GM21447 (cell line): ENCODE measurements around the gene BMPR1B.

Source experiments
- ATAC-seq: cut with Tn5 transposase; IDR thresholded peaks from one replicate; pipeline ENCODE4 v1.9.1; 2021; ENCODE audit not compliant: unreplicated experiment

Gene BMPR1B

DNA sequence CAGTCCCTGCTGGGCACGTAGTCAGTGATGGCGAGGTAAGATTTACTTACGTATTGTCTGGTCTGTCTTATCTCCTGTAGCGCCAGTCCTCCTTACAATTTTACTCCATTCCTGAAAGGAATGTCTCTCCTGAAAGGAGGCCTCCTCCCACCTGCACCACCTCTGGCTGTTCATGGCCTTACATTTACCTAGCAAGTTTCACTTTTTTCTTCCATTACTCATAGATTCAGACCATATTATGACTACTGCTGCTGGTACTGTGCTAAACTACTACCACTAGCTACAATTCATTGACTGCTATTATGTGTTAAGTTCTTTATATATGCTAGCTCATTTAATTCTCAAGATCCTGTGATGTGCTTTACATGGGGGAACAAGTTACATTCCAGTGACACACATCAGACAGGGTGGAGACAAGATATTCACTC, 189.9 kb downstream of the BMPR1B start:
- no peak for ATAC-seq

DNA sequence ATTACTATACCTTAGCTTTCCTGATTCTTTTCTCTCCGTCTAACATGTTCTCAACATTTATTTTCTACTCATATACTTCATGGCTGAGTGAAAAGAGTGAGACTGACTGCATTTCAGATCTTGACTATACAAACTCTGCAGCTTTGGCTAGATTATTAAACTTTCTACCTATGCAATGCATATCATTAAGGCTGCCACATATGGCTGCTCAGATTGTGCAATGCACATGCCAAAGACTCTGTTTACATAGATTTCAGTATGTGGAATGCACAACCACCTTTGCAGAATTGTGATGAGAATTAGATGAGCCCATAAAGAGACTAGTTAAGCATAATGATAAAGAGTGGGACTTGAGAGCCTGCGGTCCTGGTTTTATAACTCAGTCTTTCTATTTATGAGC, 196.5 kb downstream of the BMPR1B start:
- no peak for ATAC-seq

DNA sequence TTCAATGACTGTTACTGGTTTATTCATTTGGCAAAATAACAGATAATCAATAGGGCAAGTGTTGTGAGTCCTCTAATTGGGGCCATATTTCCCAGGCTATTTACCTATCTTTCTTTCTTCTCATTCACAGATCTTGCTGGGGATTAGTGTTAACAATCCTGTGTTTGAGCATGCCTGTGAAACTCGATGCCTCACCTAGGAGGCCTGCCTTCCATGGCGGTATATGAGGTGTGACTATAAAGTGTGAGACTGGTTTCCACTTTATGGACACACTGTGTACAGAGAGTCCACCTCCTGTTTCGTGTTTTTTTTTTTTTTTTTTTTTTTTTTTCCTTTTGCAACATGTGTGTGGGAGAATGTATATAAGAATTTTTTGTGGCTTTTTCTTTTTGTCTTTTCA, 199.3 kb downstream of the BMPR1B start:
- no peak for ATAC-seq

DNA sequence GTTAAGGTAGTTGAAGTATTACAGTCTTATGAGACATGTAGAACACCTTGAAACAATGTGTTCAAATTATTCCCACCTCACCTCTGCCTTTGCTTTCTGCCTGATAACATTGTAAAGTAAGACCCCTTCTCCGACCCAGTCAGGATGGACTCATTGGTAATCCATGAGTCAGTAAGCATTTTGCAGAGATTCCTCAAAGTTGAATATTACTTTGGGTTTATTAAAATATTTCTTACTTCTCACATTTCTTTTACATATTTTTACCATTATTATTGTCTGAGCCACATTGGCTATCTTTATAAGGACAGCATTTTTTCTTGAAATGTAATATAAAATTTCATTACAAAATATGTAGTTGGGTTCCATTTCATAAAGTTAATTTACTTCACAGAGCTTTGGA, 201.6 kb downstream of the BMPR1B start:
- ATAC-seq, result no peak

DNA sequence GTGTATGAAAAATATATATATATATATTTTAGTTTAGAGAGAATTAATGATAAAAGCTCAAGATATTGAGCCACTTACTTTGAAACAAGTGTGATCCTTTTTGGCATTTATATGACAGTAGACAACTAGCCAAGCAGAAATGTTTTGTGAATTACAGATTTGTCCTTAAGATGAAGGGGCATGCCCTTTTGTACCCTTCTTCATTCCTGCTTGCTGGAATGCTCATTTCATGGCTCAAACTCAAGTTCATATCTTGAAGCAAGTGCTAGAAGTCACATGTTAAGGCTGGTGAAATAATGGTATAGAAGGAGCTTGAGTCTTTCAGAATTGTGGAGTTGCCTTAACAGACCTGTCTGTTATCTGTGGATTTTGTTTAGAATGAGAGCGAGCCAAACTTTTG, 203.0 kb downstream of the BMPR1B start:
- ATAC-seq, result no peak

DNA sequence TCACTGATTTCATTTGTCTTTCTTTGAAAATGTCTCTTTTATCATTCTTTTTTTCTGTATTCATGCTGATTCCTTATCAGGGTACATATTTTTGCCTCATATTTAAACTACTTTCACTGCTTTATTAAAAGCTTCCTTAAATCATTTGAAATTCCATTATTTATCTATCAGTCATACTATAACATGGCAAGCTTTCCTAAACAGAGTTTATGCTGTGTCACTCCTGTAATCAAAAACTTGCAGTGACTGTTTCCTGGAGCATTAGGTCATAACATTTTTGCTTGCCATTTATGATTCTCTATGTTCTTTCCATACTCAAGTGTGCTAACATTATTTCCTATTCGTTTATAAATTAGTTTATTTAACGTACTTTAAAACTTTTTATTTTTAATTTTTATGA, 203.7 kb downstream of the BMPR1B start:
- no peak for ATAC-seq

DNA sequence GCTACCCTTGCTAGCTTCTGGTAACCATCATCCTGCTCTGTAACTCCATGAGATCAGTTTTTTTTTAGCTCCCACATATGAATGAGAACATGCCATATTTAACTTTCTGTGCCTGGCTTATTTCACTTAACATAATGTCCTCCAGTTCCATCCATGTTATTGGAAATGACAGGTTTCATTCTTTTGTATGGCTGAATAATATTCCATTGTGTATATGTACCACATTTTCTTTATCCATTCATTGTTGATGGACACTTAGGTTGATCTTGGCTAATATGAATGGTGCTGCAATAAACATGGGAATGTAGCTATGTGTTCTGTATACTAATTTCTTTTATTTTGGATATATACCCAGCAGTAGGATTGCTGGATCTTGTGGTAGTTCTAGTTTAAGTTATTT, 204.7 kb downstream of the BMPR1B start:
- no peak for ATAC-seq

DNA sequence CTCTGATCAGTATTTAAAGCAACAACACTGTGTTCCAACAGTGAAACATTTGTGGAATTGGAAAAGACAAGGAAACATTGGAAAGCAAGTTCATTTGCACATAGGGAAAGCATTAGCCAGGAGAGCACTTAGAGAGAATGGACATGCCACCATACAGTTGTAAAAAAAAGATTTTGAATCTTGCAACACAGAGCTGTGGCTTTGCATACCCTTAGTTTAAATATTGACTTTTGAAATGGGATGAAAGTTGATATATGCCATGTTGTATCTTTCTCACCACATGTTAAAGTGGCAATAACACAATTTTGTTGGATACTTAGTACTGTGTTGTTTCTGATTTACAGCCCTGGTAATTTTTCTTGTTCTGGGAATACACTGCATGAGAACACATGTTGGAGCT, 208.1 kb downstream of the BMPR1B start:
- no peak for ATAC-seq

DNA sequence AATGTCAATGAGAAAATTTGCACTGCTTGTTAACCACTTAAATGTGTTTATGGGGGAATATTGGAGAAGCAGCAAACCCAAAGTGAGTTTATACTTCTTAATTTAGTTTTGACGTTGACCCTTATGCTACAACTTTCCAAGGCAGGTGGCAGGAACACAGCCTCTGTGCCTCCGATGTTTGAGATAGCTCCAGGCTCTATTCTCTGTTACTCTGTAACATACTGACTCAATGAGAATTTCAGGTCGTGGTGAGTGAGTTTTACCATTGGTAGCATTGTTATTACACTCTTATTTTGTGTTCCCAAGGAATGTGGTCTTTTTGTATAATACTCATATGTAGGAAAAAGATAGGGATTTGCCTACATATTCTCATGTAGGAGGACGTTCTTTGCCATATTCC, 210.7 kb downstream of the BMPR1B start:
- no peak for ATAC-seq

DNA sequence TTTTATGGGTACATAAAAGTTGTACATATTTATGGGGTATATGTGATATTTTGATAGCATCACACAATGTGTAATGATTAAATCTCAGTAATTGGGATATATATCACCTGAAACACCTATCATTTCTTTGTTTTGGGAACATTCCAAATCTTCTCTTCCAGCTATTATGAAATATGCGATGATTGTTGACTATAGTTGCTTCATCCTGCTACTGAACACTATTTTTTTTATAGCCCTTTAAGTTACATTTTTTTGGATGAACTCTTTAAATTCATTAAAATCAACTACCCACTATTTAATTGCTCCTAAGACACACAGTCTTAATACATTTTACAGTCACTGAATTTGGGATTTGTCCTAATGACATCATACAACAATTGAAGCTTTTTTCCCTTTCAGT, 212.9 kb downstream of the BMPR1B start:
- ATAC-seq, result no peak

DNA sequence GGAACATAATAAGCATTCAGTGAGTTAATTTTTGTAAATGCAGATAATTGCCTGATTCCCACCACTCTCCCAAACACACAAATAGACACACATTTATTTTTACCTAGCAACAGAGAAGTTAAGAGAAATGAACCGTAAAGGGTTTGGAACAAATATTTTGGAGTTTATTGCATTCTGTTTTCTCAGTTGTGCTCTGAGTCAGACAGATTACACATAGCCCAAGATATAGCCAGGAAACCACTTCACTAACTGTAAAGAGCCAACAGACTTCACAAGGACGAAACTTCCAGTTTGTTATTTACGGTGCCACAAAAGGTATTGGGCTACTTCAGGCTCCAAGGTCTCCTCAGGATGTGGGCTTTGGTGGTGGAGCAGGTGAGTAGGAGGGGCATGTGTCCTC, 217.0 kb downstream of the BMPR1B start:
- ATAC-seq, result no peak

DNA sequence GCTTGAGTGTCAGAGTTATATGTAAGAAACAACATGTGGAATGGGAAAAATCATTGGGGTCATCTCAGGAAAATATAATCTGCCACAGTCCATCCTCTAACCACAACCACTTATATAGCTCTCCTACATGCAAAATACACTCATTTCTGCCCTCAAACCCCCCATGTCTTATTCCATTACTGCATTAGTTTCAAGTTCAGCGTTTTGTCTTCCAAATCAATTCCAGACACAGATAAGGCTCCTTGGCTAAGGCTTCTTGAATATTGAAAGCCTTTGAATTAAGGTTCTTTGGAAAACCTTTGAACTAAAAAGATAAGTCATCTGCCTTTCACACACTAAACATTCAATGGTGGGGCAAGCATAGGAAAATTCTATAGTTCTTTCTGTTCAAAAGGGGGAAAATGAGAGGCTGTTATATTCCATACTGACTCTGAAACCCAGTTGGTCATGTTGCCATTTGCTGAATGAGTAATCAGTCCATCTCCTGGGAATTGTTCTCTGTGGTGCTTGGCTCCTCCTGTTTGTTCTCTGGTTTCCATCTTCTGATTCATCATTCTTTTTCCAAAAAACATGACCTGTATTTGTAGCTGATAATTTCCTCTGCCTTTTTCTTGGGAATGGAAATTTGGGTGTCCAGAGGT, 218.7 kb downstream of the BMPR1B start:
- no peak for ATAC-seq

DNA sequence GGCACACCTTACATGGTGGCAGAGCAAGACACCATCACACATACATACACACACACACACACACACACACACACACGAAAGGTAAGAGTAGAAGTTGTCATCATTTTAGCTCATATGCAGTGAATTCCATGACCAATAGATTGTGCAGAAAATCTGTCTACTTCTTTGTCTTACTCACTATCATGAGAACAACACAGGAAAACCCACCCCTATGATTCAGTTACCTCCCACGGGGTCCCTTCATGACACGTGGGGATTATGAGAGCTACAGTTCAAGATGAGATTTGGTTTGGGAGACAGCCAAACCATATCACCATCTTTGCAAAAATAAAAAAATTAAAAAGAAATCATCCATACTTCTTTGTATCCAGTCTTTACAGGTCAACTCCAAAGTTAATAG, 221.1 kb downstream of the BMPR1B start:
- no peak for ATAC-seq

DNA sequence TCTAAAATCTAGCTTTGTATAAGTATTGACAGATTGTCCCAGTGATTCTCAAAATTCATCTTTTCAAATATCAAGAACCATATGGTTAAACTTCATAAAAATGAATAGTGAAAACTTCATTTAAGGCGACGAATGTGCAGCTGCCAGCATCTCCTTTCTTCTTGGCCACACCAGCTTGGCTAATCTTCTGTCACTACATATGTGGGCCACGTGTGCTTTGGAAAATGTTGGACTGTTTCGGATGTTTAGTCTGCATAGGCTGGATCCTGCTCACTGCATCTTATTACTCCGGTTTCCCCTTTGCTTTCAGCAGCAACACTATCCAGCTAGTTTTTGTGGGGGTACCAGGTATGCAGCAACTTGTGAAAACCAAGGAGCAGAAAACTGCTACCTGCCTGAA, 221.9 kb downstream of the BMPR1B start:
- ATAC-seq, result no peak

DNA sequence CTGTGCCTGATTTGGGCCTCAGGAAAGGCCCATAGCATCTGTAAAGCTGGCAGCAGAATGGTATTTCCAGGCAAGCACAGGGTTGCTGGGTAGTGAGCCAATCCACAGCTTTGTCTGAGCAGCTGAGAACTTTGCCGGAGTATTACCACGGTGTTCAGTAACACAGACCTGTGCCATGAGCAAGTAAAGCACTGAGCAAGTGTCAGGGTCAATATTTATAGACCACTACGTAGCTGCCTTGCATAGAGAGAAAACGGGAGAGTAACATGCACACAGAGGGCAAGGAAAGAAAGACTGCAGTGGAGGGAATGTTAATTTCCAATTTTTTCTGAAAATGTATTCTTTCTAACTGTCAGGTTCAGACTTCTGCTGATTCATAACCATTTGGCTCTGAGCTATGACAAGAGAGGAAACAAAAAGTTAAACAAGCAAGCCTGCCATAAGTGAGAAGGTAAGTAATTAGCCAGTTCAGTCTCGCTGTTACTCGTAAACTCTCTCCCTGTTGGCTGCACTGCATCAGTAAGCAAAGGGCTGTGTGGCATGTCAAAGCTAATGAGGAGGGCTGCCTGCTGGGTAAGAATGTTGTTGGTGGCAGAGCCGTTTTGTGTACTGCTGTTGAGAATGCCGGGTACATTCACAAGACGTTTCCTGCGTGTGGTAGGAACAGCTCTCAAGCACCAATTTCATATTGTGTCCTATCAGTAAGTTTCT, 238.1 kb downstream of the BMPR1B start:
- ATAC-seq, result no peak

DNA sequence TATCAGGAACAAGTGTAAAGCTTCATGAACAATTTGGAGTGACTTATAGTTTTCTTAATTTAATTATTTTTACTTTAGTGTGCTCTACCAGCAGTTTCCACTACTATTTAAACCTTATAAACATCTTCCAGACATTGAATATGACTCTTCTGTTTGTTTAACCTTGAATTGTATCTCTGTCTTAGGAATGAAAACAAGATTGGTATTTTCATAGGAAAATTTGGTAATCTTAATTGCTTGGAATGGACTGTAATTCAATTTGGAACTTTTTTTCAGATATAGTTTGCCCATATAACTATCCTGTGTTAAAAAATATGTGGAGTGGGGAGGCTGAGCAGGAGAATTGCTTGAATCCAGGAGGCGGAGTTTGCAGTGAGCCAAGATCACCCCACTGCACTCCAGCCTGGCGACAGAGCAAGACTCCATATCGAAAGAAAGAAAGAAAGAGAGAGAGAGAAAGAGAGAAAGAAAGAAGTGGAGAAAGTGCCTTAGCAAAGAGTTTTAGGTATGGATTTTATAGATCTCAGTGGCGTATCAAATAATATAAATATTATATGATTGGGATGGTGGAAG, 242.4 kb downstream of the BMPR1B start:
- no peak for ATAC-seq

DNA sequence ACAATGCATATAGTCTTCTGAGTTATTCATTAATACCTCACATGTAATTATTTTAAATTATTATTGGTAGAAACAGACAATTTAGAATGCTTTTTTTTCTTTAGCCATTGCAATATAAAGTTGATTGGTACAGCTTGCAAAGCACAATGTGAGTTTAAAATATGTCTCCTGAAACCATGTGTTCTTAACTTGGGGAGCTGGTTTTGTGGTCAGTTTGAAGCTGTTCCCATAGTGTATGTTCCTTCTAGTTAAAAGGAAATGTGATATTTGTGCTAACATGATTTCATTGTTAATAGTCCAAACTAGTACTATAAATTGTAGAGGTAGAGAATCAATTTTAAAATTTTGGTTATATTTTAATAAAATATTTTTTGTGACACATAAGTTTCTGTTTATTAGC, 247.2 kb downstream of the BMPR1B start:
- no peak for ATAC-seq

DNA sequence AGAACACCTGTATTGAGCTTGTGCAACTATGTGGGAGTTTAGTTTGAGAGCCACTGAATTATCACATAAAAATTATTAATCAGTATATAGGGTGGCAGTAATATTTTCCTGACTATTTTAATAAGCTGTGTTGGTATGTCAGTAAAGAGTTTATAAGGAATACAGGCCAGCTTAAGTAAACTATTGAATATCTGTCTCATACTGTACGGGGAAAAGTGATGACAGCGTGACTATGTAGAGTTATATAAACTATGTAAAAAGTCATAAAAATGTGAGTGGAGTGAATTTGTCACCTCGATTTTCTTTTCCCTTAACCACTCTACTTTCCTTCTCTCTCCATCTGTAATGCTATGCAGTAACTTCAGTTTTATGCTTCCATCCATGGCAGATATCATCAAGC, 250.2 kb downstream of the BMPR1B start:
- no peak for ATAC-seq

DNA sequence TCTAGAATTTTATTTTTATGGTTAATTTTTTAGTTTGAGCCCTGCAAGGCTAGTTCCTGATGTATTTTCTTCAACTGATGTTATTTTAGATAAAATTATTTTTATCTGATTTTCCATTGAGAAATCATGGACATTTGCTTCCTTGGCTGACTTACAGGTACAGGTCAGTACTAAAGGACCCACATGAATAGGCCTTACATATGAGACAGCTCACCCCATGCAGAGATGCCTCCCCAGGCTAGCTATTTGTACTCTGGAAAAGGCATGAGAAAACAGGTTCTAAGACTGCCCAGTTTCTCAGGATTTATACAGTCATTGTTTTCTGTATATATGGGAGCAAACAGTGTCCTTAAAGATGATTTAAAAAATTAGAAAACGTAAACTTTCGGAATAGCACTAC, 255.5 kb downstream of the BMPR1B start:
- no peak for ATAC-seq

DNA sequence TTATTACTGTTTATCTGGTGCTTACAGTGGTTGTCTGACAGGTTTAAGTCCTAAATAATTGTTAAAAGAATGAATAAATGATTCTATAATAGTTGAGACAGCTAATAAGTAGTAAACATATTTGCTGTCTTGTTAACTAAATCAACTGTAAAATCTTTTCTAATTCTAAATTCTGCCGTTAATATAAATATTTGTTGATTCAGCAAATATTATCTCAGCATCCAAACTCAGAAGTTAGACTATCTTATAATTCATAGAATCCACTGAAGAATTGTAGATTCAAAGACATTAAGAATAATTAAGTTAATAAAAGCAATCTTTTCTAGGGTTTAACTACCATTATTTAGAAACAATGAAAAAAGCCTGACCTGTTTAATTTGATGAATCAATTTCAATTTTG, 256.3 kb downstream of the BMPR1B start:
- ATAC-seq, result no peak

DNA sequence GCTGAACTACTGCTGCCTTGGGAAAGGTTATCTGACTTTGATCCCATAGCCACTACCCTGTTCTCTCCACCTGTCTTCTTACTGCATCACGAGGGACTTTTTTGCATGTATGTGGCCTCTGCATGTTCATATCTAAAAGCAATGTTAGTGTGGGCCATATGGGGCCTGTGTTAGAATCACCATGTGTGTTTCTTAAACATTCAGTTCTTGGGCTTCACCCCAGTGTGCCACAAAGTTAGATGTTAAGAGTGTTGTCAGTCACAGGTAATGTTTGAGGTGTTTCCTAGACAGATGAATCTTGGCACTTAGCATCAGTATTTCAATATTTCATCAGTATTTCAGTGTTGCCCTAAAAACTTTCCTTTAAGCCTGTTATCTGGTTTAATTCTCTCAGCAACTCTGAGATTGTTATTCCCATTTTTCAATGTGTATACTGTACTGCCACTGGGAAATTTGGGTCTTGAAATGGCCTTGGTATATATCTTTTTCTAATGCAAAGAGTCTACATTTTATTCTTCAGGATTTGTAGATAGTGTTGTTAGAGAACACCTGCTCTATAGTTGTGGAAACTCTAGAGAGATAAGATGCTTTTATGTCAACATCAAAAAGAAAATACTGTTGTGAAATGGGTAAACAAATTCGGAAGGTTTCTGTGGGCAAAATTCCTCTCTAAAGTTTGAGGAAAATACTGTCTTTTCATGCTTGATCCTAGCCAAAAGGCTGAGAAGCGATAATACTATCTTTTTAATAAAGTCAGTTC, 259.7 kb downstream of the BMPR1B start:
- no peak for ATAC-seq

DNA sequence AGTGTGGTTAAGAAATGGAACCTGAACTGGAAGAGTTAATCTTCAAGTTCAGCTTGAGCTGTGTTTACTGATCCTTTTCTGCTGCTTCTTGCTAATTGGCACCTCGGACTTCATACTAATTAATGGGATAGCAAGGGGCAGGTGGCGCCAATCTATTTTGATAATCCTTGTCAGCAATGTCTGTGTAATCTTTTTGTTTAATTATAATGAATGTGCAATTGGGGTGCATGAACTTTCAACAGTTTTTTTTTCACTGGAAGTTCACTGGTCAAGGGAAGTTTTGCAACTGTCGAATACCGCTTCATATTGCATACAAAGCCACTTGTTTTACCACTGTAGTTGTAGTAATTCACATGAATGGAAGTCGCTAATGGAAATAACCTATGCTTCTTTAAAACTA, 261.0 kb downstream of the BMPR1B start:
- no peak for ATAC-seq
